IMR-90 (cell line): ENCODE results near the gene NKAIN2. TPM values are rescaled to one million over a fixed set of nuclear protein-coding genes. Genes with fewer than 3 reads are reported as not detected.

Experiments used
- ATAC-seq: fragments of 200-7000 bp; cut with Tn5 transposase; 2 replicates; pipeline ENCODE4 v1.9.1; 2020; ENCODE audit warnings: low read depth, mild to moderate bottlenecking, moderate library complexity
- BruUV-seq: library from RNA; stranded (reverse); fragments of 400-500 nt; replicated peaks from 2 replicates; lab custom pipeline; 2021; lab: Mats Ljungman, UMichigan
- CTCF ChIA-PET: fragments of 300-600 bp; formaldehyde crosslinking; extraction: SDS; loops from one replicate; lab custom pipeline; 2021; ENCODE audit warnings: antibody characterized with exemption; lab: Yijun Ruan, JAX
- POLR2A ChIA-PET: fragments of 300-600 bp; sonication (Branson Sonifier 250); formaldehyde crosslinking; loops from one replicate; lab custom pipeline; 2022; ENCODE audit warnings: antibody characterized with exemption; ENCODE audit not compliant: unreplicated experiment; lab: Charles Lee
- DNase-seq: peaks from one replicate; pipeline ENCODE4 v3.0.0; 2013
- H2AFZ ChIP-seq: replicated peaks from 2 replicates; pipeline ENCODE3; 2013; ENCODE audit warnings: low read length, mild to moderate bottlenecking; ENCODE audit not compliant: poor library complexity
- H2AK5ac ChIP-seq: 2 replicates; pipeline ENCODE4 v1.6.1; 2013; ENCODE audit warnings: low read depth, low read length, inconsistent platforms
- H2AK9ac ChIP-seq: replicated peaks from 2 replicates; pipeline ENCODE3; 2013; ENCODE audit warnings: mild to moderate bottlenecking, low read depth, low read length, moderate library complexity; ENCODE audit not compliant: poor library complexity
- H2BK120ac ChIP-seq: 2 replicates; pipeline ENCODE4 v1.6.1; 2013; ENCODE audit warnings: low read depth, low read length, inconsistent platforms
- H2BK15ac ChIP-seq: 3 replicates; pipeline ENCODE4 v1.6.1; 2013; ENCODE audit warnings: low read depth, low read length, inconsistent platforms
- H2BK20ac ChIP-seq: 2 replicates; pipeline ENCODE4 v1.6.1; 2013; ENCODE audit warnings: low read depth, mild to moderate bottlenecking, inconsistent platforms, low read length, moderate library complexity
- H2BK5ac ChIP-seq: 2 replicates; pipeline ENCODE4 v1.6.1; 2013; ENCODE audit warnings: mild to moderate bottlenecking, low read depth, low read length, inconsistent platforms; ENCODE audit not compliant: poor library complexity, severe bottlenecking
- H3K14ac ChIP-seq: replicated peaks from 2 replicates; pipeline ENCODE4 v1.6.1; 2013; ENCODE audit warnings: low read depth, low read length, inconsistent platforms
- H3K18ac ChIP-seq: 2 replicates; pipeline ENCODE4 v1.6.1; 2013; ENCODE audit warnings: low read depth, low read length, control low read depth
- H3K23ac ChIP-seq: 2 replicates; pipeline ENCODE4 v1.6.1; 2013; ENCODE audit warnings: low read depth, low read length, inconsistent platforms
- H3K27ac ChIP-seq: 2 replicates; pipeline ENCODE4 v1.5.1; 2013; ENCODE audit warnings: mild to moderate bottlenecking, control low read depth, low read length; ENCODE audit not compliant: insufficient read depth
- H3K27me3 ChIP-seq: 2 replicates; pipeline ENCODE4 v1.6.1; 2013; ENCODE audit warnings: low read length; ENCODE audit not compliant: control insufficient read depth, insufficient read depth
- H3K36me3 ChIP-seq: 2 replicates; pipeline ENCODE4 v1.6.1; 2013; ENCODE audit warnings: low read length, mixed read lengths; ENCODE audit not compliant: control insufficient read depth, insufficient read depth
- H3K4ac ChIP-seq: 2 replicates; pipeline ENCODE4 v1.6.1; 2013; ENCODE audit warnings: low read depth, low read length, inconsistent platforms
- H3K4me1 ChIP-seq: 2 replicates; pipeline ENCODE4 v1.6.1; 2013; ENCODE audit warnings: low read length, mixed read lengths; ENCODE audit not compliant: control insufficient read depth, insufficient read depth
- H3K4me2 ChIP-seq: 2 replicates; pipeline ENCODE4 v1.6.1; 2013; ENCODE audit warnings: low read depth, mild to moderate bottlenecking, control low read depth, low read length, moderate library complexity
- H3K4me3 ChIP-seq: 2 replicates; pipeline ENCODE4 v1.5.1; 2013; ENCODE audit warnings: low read depth, mild to moderate bottlenecking, control low read depth, low read length, moderate library complexity; ENCODE audit not compliant: insufficient read depth
- H3K56ac ChIP-seq: 2 replicates; pipeline ENCODE4 v1.6.1; 2013; ENCODE audit warnings: low read length, inconsistent platforms; ENCODE audit not compliant: insufficient read depth; ENCODE audit errors: extremely low read depth
- H3K79me1 ChIP-seq, 2 experiments: 2 replicates each; pipeline ENCODE4 v1.6.1; 2013; ENCODE audit warnings: low read length in 2 of 2, inconsistent platforms in 1 of 2, low read depth in 1 of 2
- H3K9ac ChIP-seq: 2 replicates; pipeline ENCODE4 v1.6.1; 2013; ENCODE audit warnings: low read depth, low read length, control low read depth
- H3K9me1 ChIP-seq: 2 replicates; pipeline ENCODE4 v1.6.1; 2013; ENCODE audit warnings: low read length, inconsistent platforms; ENCODE audit not compliant: insufficient read depth
- H3K9me3 ChIP-seq: 2 replicates; pipeline ENCODE4 v1.6.1; 2013; ENCODE audit warnings: low read length; ENCODE audit not compliant: control insufficient read depth, insufficient read depth
- H4K20me1 ChIP-seq: 2 replicates; pipeline ENCODE4 v1.6.1; 2013; ENCODE audit warnings: low read length, inconsistent platforms; ENCODE audit not compliant: insufficient read depth
- H4K5ac ChIP-seq: 2 replicates; pipeline ENCODE4 v1.6.1; 2013; ENCODE audit warnings: mild to moderate bottlenecking, low read depth, low read length, control low read depth
- H4K8ac ChIP-seq, 2 experiments: 2 replicates each; pipeline ENCODE4 v1.6.1; 2013; ENCODE audit warnings: low read depth in 2 of 2, low read length in 2 of 2, control low read depth in 1 of 2, inconsistent platforms in 1 of 2
- H4K91ac ChIP-seq: 2 replicates; pipeline ENCODE4 v1.6.1; 2013; ENCODE audit warnings: low read depth, low read length, inconsistent platforms; ENCODE audit not compliant: insufficient read depth
- BHLHE40 ChIP-seq: fragments of 150-350 bp; IDR thresholded peaks from 2 replicates; pipeline ENCODE4 v1.6.1; 2016; ENCODE audit warnings: mild to moderate bottlenecking, low read depth, low read length
- CEBPB ChIP-seq: IDR thresholded peaks from 2 replicates; pipeline ENCODE4 v1.6.1; 2012; ENCODE audit warnings: low read depth, low read length, improper control_type of control experiment
- CHD1 ChIP-seq: IDR thresholded peaks from 2 replicates; pipeline ENCODE4 v1.6.1; 2012; ENCODE audit warnings: low read depth, low read length, improper control_type of control experiment
- CTCF ChIP-seq: conservative IDR thresholded peaks from 2 replicates; pipeline ENCODE4 v1.5.1; 2012; ENCODE audit warnings: mild to moderate bottlenecking, low read depth, low read length, improper control_type of control experiment
- FOS ChIP-seq: fragments of 150-350 bp; IDR thresholded peaks from 2 replicates; pipeline ENCODE4 v1.6.1; 2016; ENCODE audit warnings: low read depth, low read length
- MAZ ChIP-seq: IDR thresholded peaks from 2 replicates; pipeline ENCODE4 v1.6.1; 2012; ENCODE audit warnings: low read depth, mild to moderate bottlenecking, low read length, improper control_type of control experiment, moderate library complexity, borderline replicate concordance
- MXI1 ChIP-seq: IDR thresholded peaks from 2 replicates; pipeline ENCODE4 v1.6.1; 2012; ENCODE audit warnings: low read depth, mild to moderate bottlenecking, low read length, moderate library complexity, borderline replicate concordance
- POLR2A ChIP-seq: IDR thresholded peaks from 2 replicates; pipeline ENCODE4 v1.6.1; 2012; ENCODE audit warnings: mild to moderate bottlenecking, low read depth, low read length
- RAD21 ChIP-seq: IDR thresholded peaks from 2 replicates; pipeline ENCODE4 v1.6.1; 2012; ENCODE audit warnings: low read length, improper control_type of control experiment
- RCOR1 ChIP-seq: IDR thresholded peaks from 2 replicates; pipeline ENCODE4 v1.6.1; 2012; ENCODE audit warnings: mild to moderate bottlenecking, low read length, improper control_type of control experiment; ENCODE audit not compliant: insufficient replicate concordance
- SMC3 ChIP-seq: fragments of 150-350 bp; IDR thresholded peaks from 2 replicates; pipeline ENCODE4 v1.6.1; 2016; ENCODE audit warnings: low read depth, mild to moderate bottlenecking, antibody characterized with exemption, low read length, moderate library complexity
- USF2 ChIP-seq: fragments of 150-350 bp; IDR thresholded peaks from 2 replicates; pipeline ENCODE4 v1.6.1; 2017; ENCODE audit warnings: mild to moderate bottlenecking, antibody characterized with exemption, low read length, low read depth
- WGBS, 2 experiments: methylation state at CpG; one replicate each; pipeline versions ENCODE4 v1.1.5 to v1.1.7; 2013; ENCODE audit warnings: missing lambda C conversion rate in 2 of 2; ENCODE audit not compliant: insufficient read length in 1 of 2; ENCODE audit errors: extremely low coverage in 2 of 2; 5-methylcytosine and 5-hydroxymethylcytosine counted together
- dilution Hi-C: fragments of 300-500 bp; cut with HindIII; formaldehyde crosslinking; loops from one replicate; pipeline ENCODE4 v1.14.3; 2018; ENCODE audit warnings: low sequenced_read_pairs; ENCODE audit not compliant: unreplicated experiment
- in situ Hi-C: fragments of 300-500 bp; cut with MboI; formaldehyde crosslinking; loops from 3 replicates; pipeline ENCODE4 v1.14.3; 2019; ENCODE audit warnings: low sequenced_read_pairs, inconsistent platforms, mixed read lengths
- intact Hi-C: fragments of 100-400 bp; cut with micrococcal nuclease; formaldehyde crosslinking; loops from 2 replicates; pipeline ENCODE4 v1.10.0; 2022
- polyA plus RNA-seq, 3 experiments: library from polyadenylated mRNA; depleted of rRNA; stranded (reverse); fragments of >200 nt; gene quantifications; 2 replicates each; pipeline ENCODE4 v1.2.3, GENCODE V29; 2012; ENCODE audit warnings: low replicate concordance in 1 of 3
- total RNA-seq: library from RNA; depleted of rRNA; stranded (reverse); fragments of >200 nt; gene quantifications from 2 replicates; pipeline ENCODE4 v1.2.3, GENCODE V29; 2012
- TF ChIP-seq, protein P1 (sequence below): fragments of 150-350 bp; IDR thresholded peaks from 2 replicates; pipeline ENCODE4 v1.6.1; 2016; ENCODE audit warnings: low read depth, mild to moderate bottlenecking, low read length, moderate library complexity, borderline replicate concordance

Gene NKAIN2
- total and polyA plus RNA-seq, 2 of the 4 experiments (the other 2 are of a cell fraction): not detected

- intact Hi-C loops (no loop called here), in situ Hi-C loops (no loop called here), dilution Hi-C loops (no loop called here)
- Histone ChIP-seq H4K5ac (no peak overlapping the region), H4K91ac (no peak overlapping the region), H2AK5ac (no peak overlapping the region), H2BK120ac (no peak overlapping the region), H3K23ac (no peak overlapping the region), H2BK5ac (no peak overlapping the region), H2BK20ac (no peak overlapping the region), H3K9ac (no peak overlapping the region), H2BK15ac (no peak overlapping the region), H3K9me1 (no peaks in the 10 kb centered on the region), H3K4me3 (no peak overlapping the region), H3K27me3 (no peaks in the 10 kb centered on the region), H3K79me1 (no peaks in the 10 kb centered on the region), H3K56ac (no peak overlapping the region), H3K4ac (no peak overlapping the region), H3K4me2 (no peak overlapping the region), H4K8ac (no peak overlapping the region), H3K4me1 (no peaks in the 10 kb centered on the region), H2AFZ (no peak overlapping the region), H2AK9ac (no peak overlapping the region), H3K18ac (no peak overlapping the region), H4K20me1 (no peaks in the 10 kb centered on the region), H3K27ac (no peak overlapping the region), H3K36me3 (no peaks in the 10 kb centered on the region), H3K9me3 (no peaks in the 10 kb centered on the region), H3K14ac (no peak overlapping the region)
- ChIA-PET POLR2A (interaction anchor here (0.6 kb wide), 1 partner anchor 368 kb away, joined by 11 read pairs; no protein-coding TSS in a partner anchor), CTCF (interaction anchor here (0.5 kb wide), 1 partner anchor 811 kb away, joined by 3 read pairs; no protein-coding TSS in a partner anchor)
- no CpG with 5 or more reads among the region's 5 CpGs for WGBS, 2 experiments
- ATAC-seq (no peak), DNase-seq (no peak)
- no peak for TF ChIP-seq USF2
- no peak for TF ChIP-seq RAD21
- TF ChIP-seq, protein P1, sequence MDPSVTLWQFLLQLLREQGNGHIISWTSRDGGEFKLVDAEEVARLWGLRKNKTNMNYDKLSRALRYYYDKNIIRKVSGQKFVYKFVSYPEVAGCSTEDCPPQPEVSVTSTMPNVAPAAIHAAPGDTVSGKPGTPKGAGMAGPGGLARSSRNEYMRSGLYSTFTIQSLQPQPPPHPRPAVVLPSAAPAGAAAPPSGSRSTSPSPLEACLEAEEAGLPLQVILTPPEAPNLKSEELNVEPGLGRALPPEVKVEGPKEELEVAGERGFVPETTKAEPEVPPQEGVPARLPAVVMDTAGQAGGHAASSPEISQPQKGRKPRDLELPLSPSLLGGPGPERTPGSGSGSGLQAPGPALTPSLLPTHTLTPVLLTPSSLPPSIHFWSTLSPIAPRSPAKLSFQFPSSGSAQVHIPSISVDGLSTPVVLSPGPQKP: no peak
- TF ChIP-seq BHLHE40: no peak
- no peak for TF ChIP-seq MXI1
- TF ChIP-seq POLR2A: no peak
- TF ChIP-seq CTCF: no peak
- TF ChIP-seq FOS: no peak
- no peak for TF ChIP-seq SMC3
- no peak for TF ChIP-seq CHD1
- no peak for TF ChIP-seq MAZ
- TF ChIP-seq CEBPB: no peak
- no peak for TF ChIP-seq RCOR1
- no TSS peak for BruUV-seq
These were observed 85.3 kb downstream of the NKAIN2 start for GRCh38 chr6:123888771-123889513.
